Adrenal gland (tissue), 12 donors: Measurements from ENCODE around the gene SPTAN1. TPM values are rescaled to one million over a fixed set of nuclear protein-coding genes. Genes with fewer than 3 reads are reported as not detected.

Experiments
- polyA plus RNA-seq, 3 donors: library from polyadenylated mRNA; stranded (reverse); fragments of 200-250 nt in 2 of 3; fragments of 350-450 nt in 1 of 3; fragmentation: Illumina TruSeq in 1 of 3; extraction: RNeasy Lipid Tissue Mini Kit (QIAGEN cat#74804) in 1 of 3; gene quantifications; one replicate each; pipeline ENCODE4 v1.2.3, GENCODE V29; 2013 to 2014
- small RNA-seq, 2 donors: library from RNA; depleted of rRNA; stranded (forward); fragments of <200 nt; gene quantifications; one replicate each; pipeline ENCODE3, GENCODE V24; 2016
- total RNA-seq, 9 donors: library from RNA; depleted of rRNA in 4 of 9; stranded (reverse); fragments of >200 nt in 4 of 9; fragments of 120-200 nt in 1 of 9; fragmentation: NEBNext Ultra II Directional in 1 of 9; extraction: Animal tissue kit (Norgen Biotek cat#: 25700) in 1 of 9; gene quantifications; one replicate each; pipeline versions ENCODE4 v1.1.0 to v1.2.4, GENCODE V29; 2013 to 2023
- donor health status: healthy with polysubstance abuse.
- donor health status: Bipolar disorder and iron deficiency.
- donor health status: DM: yes; HTN: yes; CAD: no.
- donor health status: DM: no; HTN: no; CAD: no.
- donor health status: DM: no; HTN: no; CAD: no.
- donor health status: DM: yes; HTN: yes; CAD: no.

Gene SPTAN1
- total and polyA plus RNA-seq, 12 donors = 136 to 316 (median 227) TPM

Small RNAs within 50 kb of the gene (small RNA-seq; reads per million reads assigned to genes)
- gene RNU7-171P = 0 reads per million in 2 donors

Other genes starting within 250 kb of the SPTAN1 start
- gene TRUB2, start 230.1 kb upstream of the SPTAN1 start, total RNA-seq = 10 to 100 TPM; 15.0 to 68.2 (median 43.5) TPM
- 10 to 100 TPM; 20.7 to 55.2 (median 23.7) TPM for gene TRUB2, start 230.1 kb upstream of the SPTAN1 start, polyA plus RNA-seq
- gene COQ4, start 229.7 kb upstream of the SPTAN1 start, total RNA-seq = 10 to 100 TPM; 47.3 to 96.8 (median 68.6) TPM
- 100 to 1,000 TPM in 2 of 3 donors, 10 to 100 TPM in 1; 35.8 to 111 (median 109) TPM for gene COQ4, start 229.7 kb upstream of the SPTAN1 start, polyA plus RNA-seq
- 10 to 100 TPM in 8 of 9 donors, 1 to 10 TPM in 1; 6.6 to 30.3 (median 19.9) TPM for gene SLC27A4, start 212.1 kb upstream of the SPTAN1 start, total RNA-seq
- gene SLC27A4, start 212.1 kb upstream of the SPTAN1 start, polyA plus RNA-seq = 10 to 100 TPM in 2 of 3 donors, 1 to 10 TPM in 1; 9.9 to 40.0 (median 21.3) TPM
- gene URM1, start 181.2 kb upstream of the SPTAN1 start, total RNA-seq = 10 to 100 TPM; 34.7 to 87.1 (median 51.0) TPM
- 10 to 100 TPM; 22.8 to 40.2 (median 27.0) TPM for gene URM1, start 181.2 kb upstream of the SPTAN1 start, polyA plus RNA-seq
- 10 to 100 TPM in 8 of 9 donors, 1 to 10 TPM in 1; 8.1 to 43.5 (median 16.8) TPM for gene CERCAM, start 131.7 kb upstream of the SPTAN1 start, total RNA-seq
- gene CERCAM, start 131.7 kb upstream of the SPTAN1 start, polyA plus RNA-seq = 10 to 100 TPM in 2 of 3 donors, 1 to 10 TPM in 1; 5.1 to 34.2 (median 16.2) TPM
- gene ODF2, start 96.6 kb upstream of the SPTAN1 start, total RNA-seq = 10 to 100 TPM; 10.2 to 18.6 (median 14.0) TPM
- gene ODF2, start 96.6 kb upstream of the SPTAN1 start, polyA plus RNA-seq = 10 to 100 TPM; 16.6 to 21.6 (median 19.6) TPM
- gene GLE1, start 47.9 kb upstream of the SPTAN1 start, total RNA-seq = 10 to 100 TPM; 23.6 to 81.9 (median 29.2) TPM
- 10 to 100 TPM; 13.1 to 33.4 (median 13.8) TPM for gene GLE1, start 47.9 kb upstream of the SPTAN1 start, polyA plus RNA-seq
- 100 to 1,000 TPM in 2 of 9 donors, 10 to 100 TPM in 7; 20.4 to 192 (median 77.9) TPM for gene DYNC2I2, start 104.3 kb downstream of the SPTAN1 start, total RNA-seq
- 100 to 1,000 TPM in 1 of 3 donors, 10 to 100 TPM in 1, 1 to 10 TPM in 1; 7.5 to 119 (median 91.6) TPM for gene DYNC2I2, start 104.3 kb downstream of the SPTAN1 start, polyA plus RNA-seq
- gene SET, start 136.6 kb downstream of the SPTAN1 start, total RNA-seq = 100 to 1,000 TPM; 122 to 327 (median 191) TPM
- 100 to 1,000 TPM in 2 of 3 donors, 10 to 100 TPM in 1; 62.1 to 352 (median 105) TPM for gene SET, start 136.6 kb downstream of the SPTAN1 start, polyA plus RNA-seq
- 1 to 10 TPM; 1.1 to 6.3 (median 3.6) TPM for gene PKN3, start 149.9 kb downstream of the SPTAN1 start, total RNA-seq
- 1 to 10 TPM in 2 of 3 donors, under 1 TPM in 1; 0.90 to 8.6 (median 8.1) TPM for gene PKN3, start 149.9 kb downstream of the SPTAN1 start, polyA plus RNA-seq
- 10 to 100 TPM; 15.5 to 97.4 (median 28.7) TPM for gene ZDHHC12, start 171.5 kb downstream of the SPTAN1 start, total RNA-seq
- 10 to 100 TPM in 2 of 3 donors, 1 to 10 TPM in 1; 1.6 to 64.8 (median 33.1) TPM for gene ZDHHC12, start 171.5 kb downstream of the SPTAN1 start, polyA plus RNA-seq
- 100 to 1,000 TPM in 1 of 9 donors, 10 to 100 TPM in 8; 19.1 to 131 (median 66.0) TPM for gene ZER1, start 219.3 kb downstream of the SPTAN1 start, total RNA-seq
- 10 to 100 TPM; 17.0 to 51.1 (median 41.7) TPM for gene ZER1, start 219.3 kb downstream of the SPTAN1 start, polyA plus RNA-seq
- 10 to 100 TPM; 15.9 to 72.7 (median 31.7) TPM for gene TBC1D13, start 234.7 kb downstream of the SPTAN1 start, total RNA-seq
- 10 to 100 TPM; 21.2 to 27.1 (median 27.0) TPM for gene TBC1D13, start 234.7 kb downstream of the SPTAN1 start, polyA plus RNA-seq